HFF-Myc (cell line): ENCODE measurements around the gene CNKSR3.
A peak's percentile ranks its signal among the peaks of the same experiment; 100 is the strongest.

Experiments
- DNase-seq: peaks from one replicate; pipeline ENCODE4 v3.0.0-alpha.2; 2011; ENCODE audit warnings: low read depth; ENCODE audit errors: extremely low read depth
- H3K4me3 ChIP-seq: replicated peaks from 2 replicates; pipeline ENCODE4 v1.5.1; 2011; ENCODE audit warnings: low read depth, mild to moderate bottlenecking, control low read depth, low read length
- CTCF ChIP-seq: IDR thresholded peaks from 2 replicates; pipeline ENCODE4 v1.5.1; 2012; ENCODE audit warnings: mild to moderate bottlenecking, low read depth, low read length, control low read depth; ENCODE audit errors: missing control alignments

Gene CNKSR3

DNA sequence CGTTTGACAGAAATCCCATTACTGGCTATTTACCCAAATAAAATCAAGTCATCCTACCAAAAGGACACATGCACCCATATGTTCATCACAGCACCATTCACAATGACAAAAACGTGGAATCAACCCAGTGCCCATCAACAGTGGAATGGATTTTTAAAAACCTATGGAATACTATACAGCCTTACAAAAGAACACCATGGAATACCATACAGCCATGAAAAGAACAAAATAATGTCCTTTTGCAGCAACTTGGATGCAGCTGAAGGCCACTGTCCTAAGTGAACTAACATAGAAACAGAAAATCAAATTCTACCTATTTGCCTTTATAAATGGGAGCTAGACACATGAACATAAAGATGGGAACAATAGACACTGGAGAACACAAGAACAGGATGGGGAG is 136.5 kb downstream of the CNKSR3 start:
- no peak for DNase-seq
- TF ChIP-seq CTCF = no peak
- no peak overlapping the region for H3K4me3 ChIP-seq

DNA sequence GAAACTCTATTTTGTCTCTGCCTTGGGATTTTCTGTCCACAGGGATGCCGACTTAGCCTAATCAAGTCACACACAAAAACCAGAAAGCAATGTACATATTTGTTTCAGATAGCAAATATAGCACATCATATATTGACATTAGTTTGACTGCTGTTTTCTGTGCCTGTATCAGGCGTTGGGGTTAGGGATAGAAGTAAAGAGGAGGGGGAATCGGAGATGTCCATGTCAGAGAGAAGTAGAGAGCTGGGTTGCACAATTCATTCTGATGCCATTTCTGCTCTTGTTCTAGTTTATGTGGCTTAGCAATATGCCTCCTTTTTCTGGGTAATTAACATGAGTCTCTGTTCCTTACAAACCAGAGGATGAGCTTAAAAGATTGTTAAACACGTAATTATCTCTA is 139.2 kb downstream of the CNKSR3 start:
- TF ChIP-seq CTCF = no peak
- no peak for DNase-seq
- H3K4me3 ChIP-seq = no peak overlapping the region

- no peak overlapping the region for H3K4me3 ChIP-seq
- peak; percentile 55 for TF ChIP-seq CTCF
- DNase-seq = peak; percentile 38
These were observed 139.9 kb downstream of the CNKSR3 start for GRCh38 chr6:154370545-154370944.

- H3K4me3 ChIP-seq = no peak overlapping the region
- no peak for TF ChIP-seq CTCF
- DNase-seq = no peak
These were observed 142.4 kb downstream of the CNKSR3 start for GRCh38 chr6:154367839-154368695.

DNA sequence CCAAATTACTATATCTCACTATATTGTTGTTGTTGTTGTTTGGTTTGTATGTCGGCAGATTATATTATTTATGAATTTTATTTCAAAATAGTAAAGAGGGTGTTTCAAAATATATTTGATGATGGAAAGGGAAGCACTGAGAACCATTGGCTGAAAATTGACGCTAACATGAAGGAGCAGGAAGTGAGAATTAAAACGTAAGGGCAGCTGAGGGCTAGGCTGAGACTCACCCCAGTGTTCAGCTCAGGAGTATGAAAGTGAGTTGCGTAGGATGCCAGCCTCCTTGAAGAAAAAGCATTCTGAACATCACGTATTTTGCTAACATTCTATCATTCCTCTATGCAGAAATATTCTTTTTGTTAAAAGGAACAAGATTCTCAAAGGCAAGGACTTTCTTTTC is 143.1 kb downstream of the CNKSR3 start:
- no peak for TF ChIP-seq CTCF
- DNase-seq = no peak
- H3K4me3 ChIP-seq = no peak overlapping the region

GRCh38 chr6:154363821-154364220 is 146.7 kb downstream of the CNKSR3 start:
- no peak for TF ChIP-seq CTCF
- H3K4me3 ChIP-seq = no peak overlapping the region
- DNase-seq = no peak

- no peak for TF ChIP-seq CTCF
- DNase-seq = no peak
- no peak overlapping the region for H3K4me3 ChIP-seq
These were observed 149.0 kb downstream of the CNKSR3 start for GRCh38 chr6:154361476-154361875.
